Vagina (tissue), 2 donors: ENCODE data around the gene NEUROD2. TPM values are rescaled to one million over a fixed set of nuclear protein-coding genes. Genes with fewer than 3 reads are reported as not detected.
"Not testable (repeated sequence)": the region's sequence is repeated elsewhere in the genome, so short reads cannot be mapped to it uniquely, and the experiment has no call there.

Source experiments
- DNase-seq, 2 donors: peaks; one replicate each; pipeline ENCODE4 v3.0.0-alpha.2; 2017; ENCODE audit errors: extremely low spot score in 2 of 2
- H3K27ac ChIP-seq: fragments of 200-600 bp; sonication (generic); one replicate; pipeline ENCODE4 v1.5.1; 2019
- H3K27me3 ChIP-seq: fragments of 200-600 bp; sonication (generic); one replicate; pipeline ENCODE4 v1.5.1; 2019
- H3K36me3 ChIP-seq, 2 donors: fragments of 200-600 bp; sonication (generic); one replicate each; pipeline ENCODE4 v1.5.1; 2017 to 2019
- H3K4me1 ChIP-seq: fragments of 200-600 bp; sonication (generic); one replicate; pipeline ENCODE4 v1.5.1; 2019
- H3K4me3 ChIP-seq, 2 donors: fragments of 200-600 bp; sonication (generic); 1 replicate in 1 of 2; 2 replicates in 1 of 2; pipeline ENCODE4 v1.5.1; 2016 to 2019
- H3K9me3 ChIP-seq: fragments of 200-600 bp; sonication (generic); one replicate; pipeline ENCODE4 v1.5.1; 2019
- CTCF ChIP-seq, 3 experiments: fragments of 450-650 bp in 2 of 3; fragments of 200-600 bp in 1 of 3; sonication (generic) in 1 of 3; IDR thresholded peaks; one replicate each; pipeline ENCODE4 v1.5.1; 2017 to 2019; ENCODE audit warnings: antibody characterized with exemption in 3 of 3, mild to moderate bottlenecking in 2 of 3, moderate library complexity in 2 of 3
- POLR2A ChIP-seq, 2 donors: fragments of 450-650 bp; IDR thresholded peaks; one replicate each; pipeline ENCODE4 v1.6.1; 2017; ENCODE audit warnings: antibody characterized with exemption in 2 of 2, mild to moderate bottlenecking in 2 of 2, moderate library complexity in 2 of 2
- POLR2AphosphoS5 ChIP-seq, 2 donors: sonication (generic); formaldehyde crosslinking; IDR thresholded peaks; one replicate each; pipeline ENCODE4 v1.9.0; 2017; ENCODE audit warnings: antibody characterized with exemption in 2 of 2, mild to moderate bottlenecking in 2 of 2, low read depth in 1 of 2; ENCODE audit not compliant: insufficient read depth in 1 of 2
- intact Hi-C: fragments of 100-400 bp; cut with DNase I; formaldehyde crosslinking; loops from one replicate; pipeline ENCODE4 v1.15.1; 2023
- total RNA-seq: library from RNA; depleted of rRNA; stranded (reverse); fragments of >200 nt; gene quantifications from one replicate; pipeline ENCODE4 v1.2.3, GENCODE V29; 2016

The NEUROD2 gene
- total RNA-seq, 1 donor from 2014 or later, result not detected

DNA sequence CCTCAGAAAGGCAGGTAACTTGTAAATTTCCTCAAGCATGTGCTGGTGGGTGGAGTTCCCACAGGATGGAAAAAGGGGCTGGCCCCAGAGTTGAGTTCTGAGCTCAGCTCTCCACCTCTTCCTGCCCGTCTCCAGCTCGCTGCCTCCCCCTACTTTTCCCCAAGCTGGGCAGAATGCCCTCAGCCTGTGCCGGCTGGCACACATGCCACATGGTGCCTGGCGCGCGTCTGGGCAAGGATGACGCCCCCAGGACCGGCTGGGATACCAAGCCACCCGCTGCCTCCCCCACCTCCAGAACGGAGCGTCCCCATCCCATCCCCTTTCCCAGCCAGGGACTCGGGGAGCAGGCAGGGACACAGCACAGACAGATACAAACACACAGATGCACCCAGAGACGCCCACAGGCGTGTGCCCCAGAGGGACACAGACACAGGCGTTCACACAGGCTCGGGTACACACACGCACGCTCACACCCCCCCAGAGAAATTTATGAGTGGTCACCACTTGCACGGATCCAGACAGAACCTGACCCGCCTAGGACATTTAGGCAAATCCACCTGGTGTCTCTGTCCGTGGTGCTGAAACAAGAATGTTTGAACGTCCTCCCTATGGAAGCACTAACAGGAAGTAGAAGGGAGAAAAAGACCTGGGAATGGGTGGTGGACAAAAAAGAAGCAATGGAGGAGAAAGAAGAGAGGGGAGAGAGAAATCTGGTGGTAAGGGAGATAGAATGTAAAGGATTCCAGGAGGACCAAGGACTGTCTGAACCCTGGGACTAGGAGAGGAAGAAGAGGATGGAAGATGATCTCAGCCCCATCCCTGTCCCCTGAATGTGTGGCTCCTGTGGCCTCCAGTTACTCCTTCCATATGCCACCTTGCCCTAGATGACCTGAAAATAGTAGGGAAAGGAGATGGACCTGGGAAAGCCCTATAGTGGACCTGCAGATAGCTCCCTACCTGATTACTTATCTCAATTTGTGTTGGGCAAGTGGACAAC lies 15.5 kb downstream of the NEUROD2 start:
- no peak for DNase-seq
- no peaks in the 10 kb centered on the region for H3K27me3 ChIP-seq
- no peak overlapping the region for H3K4me3 ChIP-seq
- no peak overlapping the region for H3K27ac ChIP-seq
- TF ChIP-seq CTCF (IDR thresholded peaks at IDR 0.05) (no peak), POLR2AphosphoS5 (IDR thresholded peaks at IDR 0.05; ENCODE audit: insufficient read depth in 1 of 2, low read depth in 1 of 2) (no peak)
- H3K36me3 ChIP-seq, result no peaks in the 10 kb centered on the region
- intact Hi-C loops, result no loop called here
- peaks cover 8% of the 10 kb centered on the region for H3K4me1 ChIP-seq
- no peaks in the 10 kb centered on the region for H3K9me3 ChIP-seq

DNA sequence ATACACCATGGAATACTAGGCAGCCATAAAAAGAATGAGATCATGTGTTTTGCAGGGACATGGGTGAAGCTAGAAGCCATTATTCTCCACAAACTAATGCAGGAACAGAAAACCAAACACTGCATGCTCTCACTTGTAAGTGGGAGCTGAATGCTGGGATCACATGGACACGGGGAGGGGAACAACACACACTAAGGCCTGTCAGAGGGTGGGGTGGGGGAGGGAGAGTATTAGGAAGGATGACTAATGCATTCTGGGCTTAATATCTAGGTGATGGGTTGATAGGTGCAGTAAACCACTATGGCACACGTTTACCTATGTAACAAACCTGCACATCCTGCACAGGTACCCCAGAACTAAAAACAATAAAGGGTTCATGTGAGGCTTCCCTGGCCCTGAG lies 17.5 kb downstream of the NEUROD2 start:
- DNase-seq, H3K36me3 ChIP-seq, H3K9me3 ChIP-seq, H3K27ac ChIP-seq, H3K4me1 ChIP-seq, intact Hi-C loops, H3K27me3 ChIP-seq, H3K4me3 ChIP-seq: not testable (repeated sequence)

DNA sequence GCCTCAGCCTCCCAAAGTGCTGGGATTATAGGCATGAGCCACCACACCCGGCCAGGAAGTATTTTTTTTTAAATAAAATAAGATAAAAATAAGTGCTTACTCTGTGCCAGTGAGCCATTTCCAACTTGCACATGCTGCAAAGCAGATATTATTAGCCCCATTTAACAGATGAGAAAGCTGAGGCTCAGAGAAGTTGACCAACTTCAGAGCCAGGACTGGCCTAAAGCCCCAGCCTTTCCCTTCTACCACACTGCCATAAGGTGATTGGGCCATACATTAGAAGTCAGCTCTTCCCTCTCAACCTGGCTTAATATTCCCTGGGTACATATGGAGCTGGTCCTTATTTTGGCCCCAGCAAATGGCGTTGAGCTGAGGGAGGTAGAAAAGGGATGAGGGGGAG lies 25.1 kb downstream of the NEUROD2 start:
- H3K27ac ChIP-seq, result no peak overlapping the region
- no peaks in the 10 kb centered on the region for H3K4me1 ChIP-seq
- intact Hi-C loops, result no loop called here
- no peaks in the 10 kb centered on the region for H3K27me3 ChIP-seq
- H3K36me3 ChIP-seq, result no peaks in the 10 kb centered on the region
- no peaks in the 10 kb centered on the region for H3K9me3 ChIP-seq
- no peak overlapping the region for H3K4me3 ChIP-seq
- no peak for DNase-seq
- no peak for TF ChIP-seq POLR2AphosphoS5 (IDR thresholded peaks at IDR 0.05; ENCODE audit: insufficient read depth in 1 of 2, low read depth in 1 of 2)
- TF ChIP-seq CTCF (IDR thresholded peaks at IDR 0.05), result no peak
- no peak for TF ChIP-seq POLR2A (IDR thresholded peaks at IDR 0.05)

DNA sequence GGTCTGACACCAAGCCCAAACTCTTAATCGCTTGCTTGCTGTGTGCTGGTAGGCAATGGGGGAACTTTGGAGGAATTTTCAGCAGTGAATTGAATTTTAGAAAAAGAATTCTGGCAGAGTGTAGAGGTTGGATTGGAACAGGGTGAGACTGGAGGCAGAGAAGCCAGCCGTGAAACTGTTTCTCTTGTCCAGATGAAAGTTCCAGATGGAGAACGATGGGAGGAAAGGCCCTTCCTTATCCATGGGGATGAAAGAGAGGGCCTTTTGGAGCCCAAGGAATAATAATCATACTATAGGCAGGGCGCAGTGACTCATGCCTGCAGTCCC lies 26.0 kb downstream of the NEUROD2 start:
- no peak overlapping the region for H3K27ac ChIP-seq
- H3K4me1 ChIP-seq, result no peaks in the 10 kb centered on the region
- no peak for DNase-seq
- no peak overlapping the region for H3K4me3 ChIP-seq
- intact Hi-C loops, result no loop called here
- H3K36me3 ChIP-seq, result no peaks in the 10 kb centered on the region
- H3K9me3 ChIP-seq, result no peaks in the 10 kb centered on the region
- TF ChIP-seq POLR2A (IDR thresholded peaks at IDR 0.05) (no peak), CTCF (IDR thresholded peaks at IDR 0.05) (no peak), POLR2AphosphoS5 (IDR thresholded peaks at IDR 0.05; ENCODE audit: insufficient read depth in 1 of 2, low read depth in 1 of 2) (no peak)
- no peaks in the 10 kb centered on the region for H3K27me3 ChIP-seq

- no peak for DNase-seq
- Histone ChIP-seq H3K27ac (no peak overlapping the region), H3K9me3 (no peaks in the 10 kb centered on the region), H3K4me1 (no peaks in the 10 kb centered on the region), H3K27me3 (no peaks in the 10 kb centered on the region), H3K36me3 (no peaks in the 10 kb centered on the region), H3K4me3 (no peak overlapping the region)
- TF ChIP-seq POLR2AphosphoS5 (IDR thresholded peaks at IDR 0.05; ENCODE audit: insufficient read depth in 1 of 2, low read depth in 1 of 2), result no peak
- no peak for TF ChIP-seq CTCF (IDR thresholded peaks at IDR 0.05)
- TF ChIP-seq POLR2A (IDR thresholded peaks at IDR 0.05), result no peak
- intact Hi-C loops, result no loop called here
Observed at GRCh38 chr17:39581071-39581758, 26.5 kb downstream of the NEUROD2 start.
